ENCODE measurements around the gene DPP10.

DNA sequence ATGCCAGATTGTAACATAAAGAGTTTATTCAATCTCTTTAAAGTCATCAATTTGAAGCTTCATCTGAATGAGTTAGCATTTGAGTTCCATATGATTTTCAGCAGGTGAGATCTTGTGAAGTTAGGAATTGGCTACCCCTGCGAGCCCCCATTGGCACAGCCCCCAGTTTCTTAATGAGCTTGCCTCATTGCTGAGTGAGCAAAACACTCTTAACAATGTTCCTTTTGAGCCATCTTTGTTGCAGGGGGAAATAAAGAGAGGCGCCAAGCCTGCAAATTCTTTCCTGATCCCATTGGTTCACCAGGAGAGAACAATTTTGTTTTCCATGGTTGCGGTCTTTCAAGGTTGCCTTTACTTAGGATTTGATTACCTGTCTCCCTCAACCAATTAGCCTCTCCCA, 18.7 kb downstream of the DPP10 start:
- no peak for TF ChIP-seq RAD21 (IDR thresholded peaks at IDR 0.05; ENCODE audit: insufficient read depth, low read depth, low read length)
- no peak for TF ChIP-seq SMAD5 (IDR thresholded peaks at IDR 0.05; ENCODE audit: low read depth)
- no peak for TF ChIP-seq RELB (IDR thresholded peaks at IDR 0.05; ENCODE audit: low read depth)
- no peak for TF ChIP-seq TAF1 (IDR thresholded peaks at IDR 0.05; ENCODE audit: borderline replicate concordance, low read depth, low read length)
- TF ChIP-seq, protein P1, sequence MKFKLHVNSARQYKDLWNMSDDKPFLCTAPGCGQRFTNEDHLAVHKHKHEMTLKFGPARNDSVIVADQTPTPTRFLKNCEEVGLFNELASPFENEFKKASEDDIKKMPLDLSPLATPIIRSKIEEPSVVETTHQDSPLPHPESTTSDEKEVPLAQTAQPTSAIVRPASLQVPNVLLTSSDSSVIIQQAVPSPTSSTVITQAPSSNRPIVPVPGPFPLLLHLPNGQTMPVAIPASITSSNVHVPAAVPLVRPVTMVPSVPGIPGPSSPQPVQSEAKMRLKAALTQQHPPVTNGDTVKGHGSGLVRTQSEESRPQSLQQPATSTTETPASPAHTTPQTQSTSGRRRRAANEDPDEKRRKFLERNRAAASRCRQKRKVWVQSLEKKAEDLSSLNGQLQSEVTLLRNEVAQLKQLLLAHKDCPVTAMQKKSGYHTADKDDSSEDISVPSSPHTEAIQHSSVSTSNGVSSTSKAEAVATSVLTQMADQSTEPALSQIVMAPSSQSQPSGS (IDR thresholded peaks at IDR 0.05; ENCODE audit: low read length) = no peak
- no peak for TF ChIP-seq SRF (IDR thresholded peaks at IDR 0.05; ENCODE audit: low read depth in 2 of 2, low read length in 2 of 2)

All from GM12878 (cell line).